22Rv1 (cell line): Measurements from ENCODE around the gene LSM14A.

ENCODE experiments used
- ZFX ChIP-seq: fragments of 450-650 bp; IDR thresholded peaks from 2 replicates; pipeline ENCODE4 v1.6.1; 2017; ENCODE audit warnings: antibody characterized with exemption, borderline replicate concordance
- TF ChIP-seq, protein P1 (sequence below): fragments of 450-650 bp; IDR thresholded peaks from 2 replicates; pipeline ENCODE4 v1.5.1; 2017; ENCODE audit warnings: mild to moderate bottlenecking

DNA sequence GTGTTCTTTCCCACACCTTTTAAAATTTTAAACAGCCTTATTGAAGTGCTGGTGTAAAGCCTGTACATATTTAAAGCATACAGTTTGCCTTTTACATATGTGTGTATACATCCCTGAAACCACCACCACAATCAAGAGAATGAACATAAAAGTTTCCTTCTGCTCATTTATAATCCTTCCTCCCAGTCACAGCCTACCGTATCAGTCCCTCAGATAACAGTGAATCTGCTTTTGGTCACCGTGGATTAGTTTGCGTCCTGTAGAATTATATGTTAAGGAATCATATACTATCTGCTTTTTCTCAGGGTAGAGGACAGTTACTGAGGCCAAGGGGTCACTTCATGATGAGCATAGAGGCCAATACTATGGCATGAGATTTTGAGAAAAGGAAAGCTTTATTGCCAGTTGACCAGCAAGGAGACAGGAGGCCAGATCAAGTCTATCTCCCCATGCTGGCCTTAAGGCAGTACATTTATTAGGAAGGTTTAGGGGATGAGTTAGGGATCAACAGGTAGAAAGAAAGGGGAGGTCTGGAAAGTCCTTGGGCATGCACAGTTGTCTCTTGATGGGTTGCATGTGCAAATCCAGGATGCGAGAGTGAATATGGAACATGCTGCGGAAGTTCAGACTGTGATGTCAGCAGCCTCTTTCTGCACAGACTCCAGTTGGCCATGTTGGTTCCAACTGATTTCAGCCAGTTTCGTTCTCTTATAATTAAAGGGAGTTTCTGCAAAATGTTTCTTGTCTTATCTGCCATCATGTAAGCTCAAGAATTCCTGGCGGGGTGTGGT, 36.3 kb upstream of the LSM14A start:
- TF ChIP-seq, protein P1, sequence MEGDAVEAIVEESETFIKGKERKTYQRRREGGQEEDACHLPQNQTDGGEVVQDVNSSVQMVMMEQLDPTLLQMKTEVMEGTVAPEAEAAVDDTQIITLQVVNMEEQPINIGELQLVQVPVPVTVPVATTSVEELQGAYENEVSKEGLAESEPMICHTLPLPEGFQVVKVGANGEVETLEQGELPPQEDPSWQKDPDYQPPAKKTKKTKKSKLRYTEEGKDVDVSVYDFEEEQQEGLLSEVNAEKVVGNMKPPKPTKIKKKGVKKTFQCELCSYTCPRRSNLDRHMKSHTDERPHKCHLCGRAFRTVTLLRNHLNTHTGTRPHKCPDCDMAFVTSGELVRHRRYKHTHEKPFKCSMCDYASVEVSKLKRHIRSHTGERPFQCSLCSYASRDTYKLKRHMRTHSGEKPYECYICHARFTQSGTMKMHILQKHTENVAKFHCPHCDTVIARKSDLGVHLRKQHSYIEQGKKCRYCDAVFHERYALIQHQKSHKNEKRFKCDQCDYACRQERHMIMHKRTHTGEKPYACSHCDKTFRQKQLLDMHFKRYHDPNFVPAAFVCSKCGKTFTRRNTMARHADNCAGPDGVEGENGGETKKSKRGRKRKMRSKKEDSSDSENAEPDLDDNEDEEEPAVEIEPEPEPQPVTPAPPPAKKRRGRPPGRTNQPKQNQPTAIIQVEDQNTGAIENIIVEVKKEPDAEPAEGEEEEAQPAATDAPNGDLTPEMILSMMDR = no peak
- TF ChIP-seq ZFX = no peak
